Panc1 (cell line): ENCODE measurements around the gene LHX1. TPM values are rescaled to one million over a fixed set of nuclear protein-coding genes. Genes with fewer than 3 reads are reported as not detected.

Experiments used
- ATAC-seq: fragments of 200-7000 bp; cut with Tn5 transposase; 2 replicates; pipeline ENCODE4 v1.9.1; 2020; ENCODE audit warnings: mild to moderate bottlenecking, moderate library complexity
- BruUV-seq: library from RNA; stranded (reverse); fragments of 400-500 nt; replicated peaks from 2 replicates; lab custom pipeline; 2021; lab: Mats Ljungman, UMichigan
- CTCF ChIA-PET: fragments of 300-600 bp; sonication (Branson Sonifier 250); formaldehyde crosslinking; loops from one replicate; lab custom pipeline; 2022; ENCODE audit warnings: antibody characterized with exemption; lab: Charles Lee
- POLR2A ChIA-PET: fragments of 300-600 bp; sonication (Branson Sonifier 250); formaldehyde crosslinking; loops from one replicate; lab custom pipeline; 2022; ENCODE audit warnings: antibody characterized with exemption; lab: Charles Lee
- DNase-seq: peaks from one replicate; pipeline ENCODE4 v3.0.0-alpha.2; 2010; ENCODE audit warnings: low read depth, low spot score
- H3K27ac ChIP-seq: 2 replicates; pipeline ENCODE4 v1.5.1; 2011; ENCODE audit warnings: mild to moderate bottlenecking, low read length, inconsistent platforms
- H3K27me3 ChIP-seq: fragments of 200-500 bp; sonication (Bioruptor generic); 2 replicates; pipeline ENCODE4 v1.6.0; 2014; ENCODE audit warnings: low read length, inconsistent platforms; ENCODE audit not compliant: control insufficient read depth, insufficient read depth
- H3K36me3 ChIP-seq: fragments of 200-500 bp; sonication (Bioruptor generic); 2 replicates; pipeline ENCODE4 v1.5.1; 2014; ENCODE audit warnings: inconsistent platforms, mild to moderate bottlenecking, low read length, moderate library complexity; ENCODE audit not compliant: control insufficient read depth, insufficient read depth
- H3K4me1 ChIP-seq: 2 replicates; pipeline ENCODE4 v1.5.1; 2011; ENCODE audit warnings: inconsistent platforms, mild to moderate bottlenecking, low read length, moderate library complexity; ENCODE audit not compliant: control insufficient read depth, insufficient read depth
- H3K4me3 ChIP-seq, 2 experiments: 2 replicates each; pipeline ENCODE4 v1.5.1; 2011 to 2012; ENCODE audit warnings: low read depth in 2 of 2, low read length in 2 of 2, mild to moderate bottlenecking in 2 of 2, inconsistent platforms in 1 of 2, moderate library complexity in 1 of 2
- H3K9me3 ChIP-seq: fragments of 200-500 bp; sonication (Bioruptor generic); 2 replicates; pipeline ENCODE4 v1.5.1; 2014; ENCODE audit warnings: low read depth, mild to moderate bottlenecking, inconsistent platforms, low read length, moderate library complexity; ENCODE audit not compliant: control insufficient read depth, insufficient read depth
- CTCF ChIP-seq: fragments of 450-650 bp; IDR thresholded peaks from 2 replicates; pipeline ENCODE4 v1.5.1; 2017; ENCODE audit warnings: mild to moderate bottlenecking
- POLR2AphosphoS5 ChIP-seq: IDR thresholded peaks from 2 replicates; pipeline ENCODE4 v1.6.1; 2012; ENCODE audit warnings: mild to moderate bottlenecking, low read depth, low read length, moderate library complexity
- REST ChIP-seq, 2 experiments: IDR thresholded peaks; 2 replicates each; pipeline ENCODE4 v1.6.1; 2011 to 2012; ENCODE audit warnings: low read depth in 2 of 2, control low read depth in 1 of 2, low read length in 1 of 2, mild to moderate bottlenecking in 1 of 2, moderate library complexity in 1 of 2; ENCODE audit not compliant: insufficient read depth in 1 of 2
- SIN3A ChIP-seq: IDR thresholded peaks from 2 replicates; pipeline ENCODE4 v1.6.1; 2012; ENCODE audit warnings: low read depth, mild to moderate bottlenecking, low read length, moderate library complexity, borderline replicate concordance; ENCODE audit not compliant: insufficient read depth
- TCF7L2 ChIP-seq: IDR thresholded peaks from 2 replicates; pipeline ENCODE4 v1.6.1; 2011; ENCODE audit warnings: mild to moderate bottlenecking, low read depth, low read length, inconsistent platforms
- in situ Hi-C: cut with HindIII; loops from 2 replicates; pipeline ENCODE4 v1.10.0; 2016; ENCODE audit warnings: low sequenced_read_pairs, low pct_unique_long_range_greater_than_20kb
- intact Hi-C: fragments of 100-400 bp; cut with micrococcal nuclease; formaldehyde crosslinking; loops from one replicate; pipeline ENCODE4 v1.10.0; 2022; ENCODE audit not compliant: unreplicated experiment
- total RNA-seq: library from RNA; stranded (reverse); gene quantifications from one replicate; pipeline ENCODE4 v1.2.1, GENCODE V29; 2021; ENCODE audit not compliant: unreplicated experiment

The LHX1 gene
- total RNA-seq, 1 experiment from 2014 or later = 8.6 TPM

- ChIA-PET POLR2A (no interaction called here), CTCF (no interaction called here)
- ATAC-seq = no peak
- no peaks in the 10 kb centered on the region for H3K9me3 ChIP-seq
- no peak for DNase-seq
- H3K4me1 ChIP-seq = no peaks in the 10 kb centered on the region
- in situ Hi-C loops (no loop called here), intact Hi-C loops (no loop called here)
- H3K27ac ChIP-seq = no peak overlapping the region
- TF ChIP-seq CTCF (no peak), POLR2AphosphoS5 (no peak), TCF7L2 (no peak), SIN3A (no peak), REST (IDR thresholded peaks at IDR 0.05; ENCODE audit: insufficient read depth in 1 of 2, low read depth in 2 of 2, low read length in 1 of 2) (no peak)
- no peak overlapping the region for H3K4me3 ChIP-seq
- H3K27me3 ChIP-seq = no peaks in the 10 kb centered on the region
- H3K36me3 ChIP-seq = peaks cover 13% of the 10 kb centered on the region; the same call in 1 of the 2 replicates
- BruUV-seq = no TSS peak
Observed at GRCh38 chr17:36989173-36989572, 51.9 kb downstream of the LHX1 start.

GRCh38 chr17:36992701-36993100 lies 55.4 kb downstream of the LHX1 start:
- no peaks in the 10 kb centered on the region for H3K27me3 ChIP-seq
- H3K9me3 ChIP-seq = no peaks in the 10 kb centered on the region
- TF ChIP-seq POLR2AphosphoS5 = no peak
- no peak for TF ChIP-seq TCF7L2
- no peak for TF ChIP-seq CTCF
- TF ChIP-seq SIN3A = no peak
- ChIA-PET CTCF (no interaction called here), POLR2A (no interaction called here)
- H3K4me3 ChIP-seq = no peak overlapping the region
- intact Hi-C loops (no loop called here), in situ Hi-C loops (no loop called here)
- peaks cover 16% of the 10 kb centered on the region for H3K36me3 ChIP-seq
- H3K4me1 ChIP-seq = no peaks in the 10 kb centered on the region
- no peak overlapping the region for H3K27ac ChIP-seq
- no peak for ATAC-seq
- DNase-seq = no peak
- BruUV-seq = no TSS peak
